A549 (cell line): ENCODE results near the gene CTDSPL. TPM values are rescaled to one million over a fixed set of nuclear protein-coding genes. Genes with fewer than 3 reads are reported as not detected.

Source experiments
- ATAC-seq, 2 experiments: fragments of 200-7000 bp in 1 of 2; fragments of >200 bp in 1 of 2; cut with Nextera tagmentation in 1 of 2; cut with Tn5 transposase in 1 of 2; 3 replicates each; pipeline versions ENCODE4 v1.8.0 to v1.9.1; 2018 to 2020; ENCODE audit warnings: mild to moderate bottlenecking in 1 of 2, moderate library complexity in 1 of 2
- CTCF ChIA-PET: fragments of 300-600 bp; sonication (Branson Sonifier 250); formaldehyde crosslinking; extraction: SDS; loops from one replicate; lab custom pipeline; 2021; ENCODE audit warnings: antibody characterized with exemption, inconsistent platforms; lab: Yijun Ruan, JAX
- POLR2A ChIA-PET: fragments of 350-600 bp; formaldehyde crosslinking; extraction: SDS; loops from one replicate; lab custom pipeline; 2021; ENCODE audit warnings: antibody characterized with exemption, inconsistent platforms; lab: Yijun Ruan, JAX
- DNase-seq, 2 experiments: peaks; one replicate each; pipeline versions ENCODE4 v3.0.0 to v3.0.0-alpha.2; 2011 to 2016; ENCODE audit warnings: low read depth in 1 of 2, low spot score in 1 of 2
- FAIRE-seq: peaks from 2 replicates; lab custom pipeline; 2011; peaks lifted over from hg19 to GRCh38; lab: Jason Lieb, UNC
- H3K27ac ChIP-seq, 2 experiments: fragments of >200 bp; sonication (Bioruptor Twin); formaldehyde crosslinking; 3 replicates each; pipeline ENCODE4 v1.5.1; 2016 to 2017
- H3K4me1 ChIP-seq: fragments of >200 bp; sonication (Bioruptor Twin); formaldehyde crosslinking; 3 replicates; pipeline ENCODE4 v1.6.1; 2016
- H3K4me2 ChIP-seq: fragments of >200 bp; sonication (Bioruptor Twin); formaldehyde crosslinking; 3 replicates; pipeline ENCODE4 v1.6.1; 2016
- H3K4me3 ChIP-seq: fragments of >200 bp; sonication (Bioruptor Twin); formaldehyde crosslinking; 3 replicates; pipeline ENCODE4 v1.5.1; 2016
- H3K9me3 ChIP-seq: fragments of >200 bp; sonication (Bioruptor Twin); formaldehyde crosslinking; 3 replicates; pipeline ENCODE4 v1.6.1; 2016
- BHLHE40 ChIP-seq: IDR thresholded peaks from 2 replicates; pipeline ENCODE4 v1.6.1; 2012; ENCODE audit warnings: low read depth, low read length, inconsistent platforms
- CBX2 ChIP-seq: fragments of 200-600 bp; sonication (generic); IDR thresholded peaks from 2 replicates; pipeline ENCODE4 v1.6.1; 2016; ENCODE audit warnings: low read depth, mild to moderate bottlenecking, borderline replicate concordance
- CBX8 ChIP-seq: fragments of 200-600 bp; sonication (generic); IDR thresholded peaks from 2 replicates; pipeline ENCODE4 v1.6.1; 2016
- CEBPB ChIP-seq, 2 experiments: fragments of >200 bp in 1 of 2; sonication (Bioruptor Twin) in 1 of 2; formaldehyde crosslinking in 1 of 2; IDR thresholded peaks; 2 replicates each; pipeline ENCODE4 v1.6.1; 2012 to 2016
- CHD4 ChIP-seq: fragments of 200-600 bp; sonication (generic); IDR thresholded peaks from 2 replicates; pipeline ENCODE4 v1.6.1; 2016; ENCODE audit warnings: antibody characterized with exemption, mild to moderate bottlenecking, borderline replicate concordance
- EHMT2 ChIP-seq: fragments of 200-600 bp; sonication (generic); IDR thresholded peaks from 2 replicates; pipeline ENCODE4 v1.6.1; 2016; ENCODE audit warnings: antibody characterized with exemption, low read depth, mild to moderate bottlenecking, moderate library complexity
- ESRRA ChIP-seq: fragments of 150-350 bp; IDR thresholded peaks from 2 replicates; pipeline ENCODE4 v1.6.1; 2014; ENCODE audit warnings: mild to moderate bottlenecking, low read length, borderline replicate concordance
- JUN ChIP-seq, 2 experiments: fragments of >200 bp; sonication (Bioruptor Twin); formaldehyde crosslinking; IDR thresholded peaks; 2 replicates in 1 of 2; 3 replicates in 1 of 2; pipeline ENCODE4 v1.6.1; 2016 to 2017
- KDM1A ChIP-seq: fragments of 200-600 bp; sonication (generic); IDR thresholded peaks from 2 replicates; pipeline ENCODE4 v1.6.1; 2016; ENCODE audit warnings: low read depth, mild to moderate bottlenecking
- NFE2L2 ChIP-seq: fragments of 150-350 bp; conservative IDR thresholded peaks from 2 replicates; pipeline ENCODE4 v1.6.1; 2014; ENCODE audit warnings: low read length
- POLR2A ChIP-seq: IDR thresholded peaks from 2 replicates; pipeline ENCODE4 v1.6.1; 2012; ENCODE audit warnings: mild to moderate bottlenecking, low read length
- RARB ChIP-seq: fragments of 250-450 bp; sonication (Bioruptor Pico); IDR thresholded peaks from 2 replicates; pipeline ENCODE4 v1.8.0; 2021; ENCODE audit warnings: mild to moderate bottlenecking, moderate library complexity
- RCOR1 ChIP-seq: fragments of 150-350 bp; IDR thresholded peaks from 2 replicates; pipeline ENCODE4 v1.6.1; 2014; ENCODE audit warnings: antibody characterized with exemption, low read length, low read depth
- RNF2 ChIP-seq: fragments of 200-600 bp; sonication (generic); IDR thresholded peaks from 2 replicates; pipeline ENCODE4 v1.6.1; 2016; ENCODE audit warnings: low read depth, mild to moderate bottlenecking, antibody characterized with exemption, moderate library complexity, borderline replicate concordance
- TFCP2L1 ChIP-seq: fragments of 250-450 bp; sonication (Bioruptor Pico); IDR thresholded peaks from 2 replicates; pipeline ENCODE4 v1.5.0; 2021; ENCODE audit warnings: mild to moderate bottlenecking
- ZFP36 ChIP-seq: fragments of 450-650 bp; IDR thresholded peaks from 2 replicates; pipeline ENCODE4 v1.6.1; 2014; ENCODE audit warnings: borderline replicate concordance; ENCODE audit not compliant: partially characterized antibody
- WGBS: methylation state at CpG from one replicate; pipeline ENCODE4 v1.1.6; 2017; ENCODE audit errors: missing lambda C conversion rate; 5-methylcytosine and 5-hydroxymethylcytosine counted together
- polyA plus RNA-seq, 4 experiments: library from polyadenylated mRNA; depleted of rRNA in 3 of 4; stranded (reverse); fragments of >200 nt; fragmentation: RNase III in 1 of 4; extraction: RNeasy Plus Mini Kit Qiagen cat#74134 plus additional on column Dnase treatment in 1 of 4; gene quantifications; 2 replicates in 3 of 4; 3 replicates in 1 of 4; pipeline ENCODE4 v1.2.3, GENCODE V29; 2011 to 2017
- TF ChIP-seq, protein P1 (sequence below): fragments of >200 bp; sonication (Bioruptor Twin); formaldehyde crosslinking; IDR thresholded peaks from 2 replicates; pipeline ENCODE4 v1.6.1; 2016
- TF ChIP-seq, protein P2 (sequence below): fragments of 150-350 bp; IDR thresholded peaks from 2 replicates; pipeline ENCODE4 v1.6.1; 2014; ENCODE audit warnings: low read depth, mild to moderate bottlenecking, low read length
- TF ChIP-seq, protein P3 (sequence below): fragments of 250-450 bp; sonication (Bioruptor Pico); IDR thresholded peaks from 2 replicates; pipeline ENCODE4 v1.5.0; 2020; ENCODE audit warnings: low read depth, mild to moderate bottlenecking, moderate library complexity
- TF ChIP-seq, protein P4 (sequence below): fragments of 250-450 bp; sonication (Bioruptor Pico); IDR thresholded peaks from 2 replicates; pipeline ENCODE4 v1.5.0; 2021; ENCODE audit warnings: mild to moderate bottlenecking, moderate library complexity, borderline replicate concordance
- TF ChIP-seq, protein P5 (sequence below): fragments of 200-600 bp; sonication (generic); IDR thresholded peaks from 2 replicates; pipeline ENCODE4 v1.6.1; 2016; ENCODE audit warnings: antibody characterized with exemption, mild to moderate bottlenecking, moderate library complexity
- TF ChIP-seq, protein P6 (sequence below): fragments of 450-650 bp; IDR thresholded peaks from 2 replicates; pipeline ENCODE4 v1.6.1; 2014; ENCODE audit warnings: antibody characterized with exemption

Gene CTDSPL
- polyA plus RNA-seq, 2 of the 4 experiments (the other 2 are of a cell fraction), result 9.9 to 35.1 TPM

DNA sequence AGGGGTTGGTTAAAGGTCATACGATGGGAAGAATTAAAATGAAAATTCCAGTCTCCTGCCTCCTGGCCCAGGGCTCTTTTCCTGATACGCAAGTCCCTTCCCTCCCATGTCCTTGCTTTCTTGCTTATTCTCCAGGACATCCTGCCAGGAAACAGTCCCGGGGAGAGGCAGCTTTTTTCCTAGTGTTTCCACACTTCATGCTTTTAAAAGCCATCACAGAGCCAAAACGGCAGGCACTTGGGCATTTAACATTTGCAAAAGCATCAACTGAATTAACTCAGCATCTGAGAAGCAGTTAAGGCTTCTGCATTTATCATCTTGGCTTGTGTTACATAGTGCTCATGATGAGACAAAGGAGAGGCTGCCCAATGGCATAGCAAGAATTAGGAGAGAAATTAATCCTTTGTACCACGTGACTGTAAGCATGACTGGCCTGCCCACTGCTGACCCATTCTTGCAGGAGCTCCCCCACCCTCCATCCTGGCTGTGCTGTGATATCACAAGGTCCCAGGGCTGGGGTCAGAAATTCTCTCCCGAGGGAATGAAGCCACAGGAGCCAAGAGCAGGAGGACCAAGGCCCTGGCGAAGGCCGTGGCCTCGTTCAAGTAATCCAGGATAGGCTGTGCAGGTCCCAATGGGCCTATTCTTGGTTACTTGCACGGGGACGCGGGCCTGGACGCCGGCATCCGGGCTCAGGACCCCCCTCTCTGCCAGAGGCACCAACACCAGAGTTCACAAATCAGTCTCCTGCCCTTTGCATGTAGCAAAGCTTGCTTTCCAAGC lies 107.3 kb downstream of the CTDSPL start:
- POLR2A ChIA-PET, result no interaction called here
- CTCF ChIA-PET, result interaction anchor here (1.1 to 6.4 kb wide), 8 partner anchors 11 to 152 kb away, joined by 3 to 74 read pairs (median 10); no protein-coding TSS in a partner anchor

DNA sequence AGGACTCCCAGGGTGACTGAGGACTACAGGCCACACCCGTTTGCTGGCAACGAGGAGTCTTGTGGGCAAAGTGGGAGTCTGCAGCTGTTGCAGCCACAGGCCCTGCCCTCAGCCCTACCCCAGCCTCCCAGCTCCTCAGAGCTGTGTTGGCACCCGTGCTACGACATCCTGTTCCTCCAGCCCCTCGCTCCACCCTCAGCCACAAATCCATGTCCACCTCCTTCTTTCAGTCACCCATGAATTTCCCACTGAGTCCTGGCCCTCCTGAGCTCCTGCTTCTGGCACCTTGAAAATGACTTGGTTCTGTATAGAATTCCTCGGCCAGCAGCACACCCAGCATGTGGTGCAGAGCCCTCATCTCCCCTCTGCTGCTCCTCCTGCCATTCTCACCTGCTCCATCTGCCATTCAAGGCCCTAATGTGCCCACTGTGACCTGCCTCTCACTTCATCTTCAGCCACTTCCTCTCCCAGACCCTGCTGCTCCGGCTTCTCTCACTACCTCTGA lies 108.0 kb downstream of the CTDSPL start:
- DNase-seq (no peak), ATAC-seq (no peak), FAIRE-seq (no peak)
- WGBS, result 90% methylated on average over 7 of the region's 7 CpGs
- Histone ChIP-seq H3K4me2 (no peak overlapping the region), H3K27ac (no peak overlapping the region), H3K4me3 (no peak overlapping the region), H3K9me3 (no peaks in the 10 kb centered on the region), H3K4me1 (peaks cover 13% of the 10 kb centered on the region)
- TF ChIP-seq, protein P1, sequence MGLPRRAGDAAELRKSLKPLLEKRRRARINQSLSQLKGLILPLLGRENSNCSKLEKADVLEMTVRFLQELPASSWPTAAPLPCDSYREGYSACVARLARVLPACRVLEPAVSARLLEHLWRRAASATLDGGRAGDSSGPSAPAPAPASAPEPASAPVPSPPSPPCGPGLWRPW, result no peak
- TF ChIP-seq RNF2, result no peak
- no peak for TF ChIP-seq RCOR1
- TF ChIP-seq KDM1A, result no peak
- no peak for TF ChIP-seq CEBPB (IDR thresholded peaks at IDR 0.05)
- TF ChIP-seq CBX2, result no peak
- no peak for TF ChIP-seq CBX8
- TF ChIP-seq JUN (IDR thresholded peaks at IDR 0.05), result no peak
- TF ChIP-seq CHD4, result no peak
- no peak for TF ChIP-seq ZFP36
- TF ChIP-seq, protein P2, sequence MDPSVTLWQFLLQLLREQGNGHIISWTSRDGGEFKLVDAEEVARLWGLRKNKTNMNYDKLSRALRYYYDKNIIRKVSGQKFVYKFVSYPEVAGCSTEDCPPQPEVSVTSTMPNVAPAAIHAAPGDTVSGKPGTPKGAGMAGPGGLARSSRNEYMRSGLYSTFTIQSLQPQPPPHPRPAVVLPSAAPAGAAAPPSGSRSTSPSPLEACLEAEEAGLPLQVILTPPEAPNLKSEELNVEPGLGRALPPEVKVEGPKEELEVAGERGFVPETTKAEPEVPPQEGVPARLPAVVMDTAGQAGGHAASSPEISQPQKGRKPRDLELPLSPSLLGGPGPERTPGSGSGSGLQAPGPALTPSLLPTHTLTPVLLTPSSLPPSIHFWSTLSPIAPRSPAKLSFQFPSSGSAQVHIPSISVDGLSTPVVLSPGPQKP, result no peak
- TF ChIP-seq, protein P3, sequence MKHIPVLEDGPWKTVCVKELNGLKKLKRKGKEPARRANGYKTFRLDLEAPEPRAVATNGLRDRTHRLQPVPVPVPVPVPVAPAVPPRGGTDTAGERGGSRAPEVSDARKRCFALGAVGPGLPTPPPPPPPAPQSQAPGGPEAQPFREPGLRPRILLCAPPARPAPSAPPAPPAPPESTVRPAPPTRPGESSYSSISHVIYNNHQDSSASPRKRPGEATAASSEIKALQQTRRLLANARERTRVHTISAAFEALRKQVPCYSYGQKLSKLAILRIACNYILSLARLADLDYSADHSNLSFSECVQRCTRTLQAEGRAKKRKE (CRISPR knock-in tag), result no peak
- no peak for TF ChIP-seq EHMT2
- TF ChIP-seq, protein P4, sequence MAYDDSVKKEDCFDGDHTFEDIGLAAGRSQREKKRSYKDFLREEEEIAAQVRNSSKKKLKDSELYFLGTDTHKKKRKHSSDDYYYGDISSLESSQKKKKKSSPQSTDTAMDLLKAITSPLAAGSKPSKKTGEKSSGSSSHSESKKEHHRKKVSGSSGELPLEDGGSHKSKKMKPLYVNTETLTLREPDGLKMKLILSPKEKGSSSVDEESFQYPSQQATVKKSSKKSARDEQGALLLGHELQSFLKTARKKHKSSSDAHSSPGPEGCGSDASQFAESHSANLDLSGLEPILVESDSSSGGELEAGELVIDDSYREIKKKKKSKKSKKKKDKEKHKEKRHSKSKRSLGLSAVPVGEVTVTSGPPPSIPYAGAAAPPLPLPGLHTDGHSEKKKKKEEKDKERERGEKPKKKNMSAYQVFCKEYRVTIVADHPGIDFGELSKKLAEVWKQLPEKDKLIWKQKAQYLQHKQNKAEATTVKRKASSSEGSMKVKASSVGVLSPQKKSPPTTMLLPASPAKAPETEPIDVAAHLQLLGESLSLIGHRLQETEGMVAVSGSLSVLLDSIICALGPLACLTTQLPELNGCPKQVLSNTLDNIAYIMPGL (CRISPR knock-in tag), result no peak
- TF ChIP-seq NFE2L2, result no peak
- TF ChIP-seq, protein P5, sequence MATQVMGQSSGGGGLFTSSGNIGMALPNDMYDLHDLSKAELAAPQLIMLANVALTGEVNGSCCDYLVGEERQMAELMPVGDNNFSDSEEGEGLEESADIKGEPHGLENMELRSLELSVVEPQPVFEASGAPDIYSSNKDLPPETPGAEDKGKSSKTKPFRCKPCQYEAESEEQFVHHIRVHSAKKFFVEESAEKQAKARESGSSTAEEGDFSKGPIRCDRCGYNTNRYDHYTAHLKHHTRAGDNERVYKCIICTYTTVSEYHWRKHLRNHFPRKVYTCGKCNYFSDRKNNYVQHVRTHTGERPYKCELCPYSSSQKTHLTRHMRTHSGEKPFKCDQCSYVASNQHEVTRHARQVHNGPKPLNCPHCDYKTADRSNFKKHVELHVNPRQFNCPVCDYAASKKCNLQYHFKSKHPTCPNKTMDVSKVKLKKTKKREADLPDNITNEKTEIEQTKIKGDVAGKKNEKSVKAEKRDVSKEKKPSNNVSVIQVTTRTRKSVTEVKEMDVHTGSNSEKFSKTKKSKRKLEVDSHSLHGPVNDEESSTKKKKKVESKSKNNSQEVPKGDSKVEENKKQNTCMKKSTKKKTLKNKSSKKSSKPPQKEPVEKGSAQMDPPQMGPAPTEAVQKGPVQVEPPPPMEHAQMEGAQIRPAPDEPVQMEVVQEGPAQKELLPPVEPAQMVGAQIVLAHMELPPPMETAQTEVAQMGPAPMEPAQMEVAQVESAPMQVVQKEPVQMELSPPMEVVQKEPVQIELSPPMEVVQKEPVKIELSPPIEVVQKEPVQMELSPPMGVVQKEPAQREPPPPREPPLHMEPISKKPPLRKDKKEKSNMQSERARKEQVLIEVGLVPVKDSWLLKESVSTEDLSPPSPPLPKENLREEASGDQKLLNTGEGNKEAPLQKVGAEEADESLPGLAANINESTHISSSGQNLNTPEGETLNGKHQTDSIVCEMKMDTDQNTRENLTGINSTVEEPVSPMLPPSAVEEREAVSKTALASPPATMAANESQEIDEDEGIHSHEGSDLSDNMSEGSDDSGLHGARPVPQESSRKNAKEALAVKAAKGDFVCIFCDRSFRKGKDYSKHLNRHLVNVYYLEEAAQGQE, result no peak
- no peak for TF ChIP-seq POLR2A
- POLR2A ChIA-PET, result no interaction called here
- CTCF ChIA-PET, result interaction anchor here (0.8 to 4.2 kb wide), 6 partner anchors 13 to 153 kb away, joined by 3 to 16 read pairs (median 4); no protein-coding TSS in a partner anchor

More for the DNA sequence above, 107.3 kb downstream of the CTDSPL start:
- WGBS, result 92% methylated on average over 15 of the region's 15 CpGs
- peaks cover 20% of the 10 kb centered on the region for H3K4me1 ChIP-seq
- H3K4me2 ChIP-seq, result no peak overlapping the region
- no peak overlapping the region for H3K4me3 ChIP-seq
- H3K27ac ChIP-seq, result no peak overlapping the region
- no peak for ATAC-seq
- no peak for TF ChIP-seq RCOR1
- TF ChIP-seq, protein P3 (CRISPR knock-in tag), result no peak
- no peak for TF ChIP-seq RARB (CRISPR knock-in tag)
- TF ChIP-seq CBX2, result no peak
- TF ChIP-seq, protein P6, sequence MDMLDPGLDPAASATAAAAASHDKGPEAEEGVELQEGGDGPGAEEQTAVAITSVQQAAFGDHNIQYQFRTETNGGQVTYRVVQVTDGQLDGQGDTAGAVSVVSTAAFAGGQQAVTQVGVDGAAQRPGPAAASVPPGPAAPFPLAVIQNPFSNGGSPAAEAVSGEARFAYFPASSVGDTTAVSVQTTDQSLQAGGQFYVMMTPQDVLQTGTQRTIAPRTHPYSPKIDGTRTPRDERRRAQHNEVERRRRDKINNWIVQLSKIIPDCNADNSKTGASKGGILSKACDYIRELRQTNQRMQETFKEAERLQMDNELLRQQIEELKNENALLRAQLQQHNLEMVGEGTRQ, result no peak
- TF ChIP-seq NFE2L2, result no peak
- no peak for TF ChIP-seq ESRRA
- TF ChIP-seq TFCP2L1 (CRISPR knock-in tag), result no peak
- TF ChIP-seq BHLHE40, result no peak
- FAIRE-seq, result no peak
- no peaks in the 10 kb centered on the region for H3K9me3 ChIP-seq
- DNase-seq, result no peak
